HCT116 (cell line): ENCODE measurements around the gene GCK. TPM values are rescaled to one million over a fixed set of nuclear protein-coding genes. Genes with fewer than 3 reads are reported as not detected.

Experiments
- ATAC-seq: fragments of 200-7000 bp; cut with Tn5 transposase; 2 replicates; pipeline ENCODE4 v1.9.1; 2020; ENCODE audit warnings: mild to moderate bottlenecking, moderate library complexity
- BruUV-seq: library from RNA; stranded (reverse); fragments of 400-500 nt; replicated peaks from 2 replicates; lab custom pipeline; 2021; lab: Mats Ljungman, UMichigan
- CTCF ChIA-PET: fragments of 300-600 bp; sonication (Branson Sonifier 250); formaldehyde crosslinking; loops from one replicate; lab custom pipeline; 2021; ENCODE audit warnings: antibody characterized with exemption; lab: Charles Lee
- POLR2A ChIA-PET: fragments of 300-600, 350-600 bp; sonication (Branson Sonifier 250); formaldehyde crosslinking; loops from one replicate; lab custom pipeline; 2021; ENCODE audit warnings: antibody characterized with exemption; lab: Charles Lee
- RAD21 ChIA-PET, 2 experiments: fragments of 300-600 bp; sonication (Branson Sonifier 250); formaldehyde crosslinking; loops; one replicate each; lab custom pipeline; 2023; ENCODE audit warnings: low total read pairs in 2 of 2; ENCODE audit not compliant: uncharacterized antibody in 2 of 2, unreplicated experiment in 2 of 2, low non-redundant PET in 1 of 2; lab: Charles Lee
- DNase-seq: peaks from one replicate; pipeline ENCODE4 v3.0.0-alpha.2; 2010; ENCODE audit warnings: low read depth, low spot score
- H2AFZ ChIP-seq: fragments of 200-600 bp; shearing (Covaris generic), sonication (generic); 2 replicates; pipeline ENCODE4 v1.6.1; 2017; ENCODE audit warnings: low read depth, mixed run types, mixed read lengths, antibody characterized with exemption, low read length; ENCODE audit not compliant: poor library complexity, severe bottlenecking
- H3K27ac ChIP-seq: 2 replicates; pipeline ENCODE4 v1.5.1; 2012; ENCODE audit warnings: low read depth, low read length
- H3K27me3 ChIP-seq: fragments of 200-600 bp; sonication (generic); 2 replicates; pipeline ENCODE4 v1.6.1; 2016; ENCODE audit warnings: mixed run types, low read length, mixed read lengths; ENCODE audit not compliant: insufficient read depth
- H3K36me3 ChIP-seq, 2 experiments: fragments of 200-500 bp in 1 of 2; fragments of 200-600 bp in 1 of 2; sonication (Bioruptor generic) in 1 of 2; sonication (generic) in 1 of 2; 2 replicates each; pipeline versions ENCODE4 v1.5.1 to v1.6.1; 2014 to 2016; ENCODE audit warnings: low read length in 2 of 2, inconsistent platforms in 1 of 2, mixed read lengths in 1 of 2, mixed run types in 1 of 2; ENCODE audit not compliant: insufficient read depth in 2 of 2, control insufficient read depth in 1 of 2
- H3K4me1 ChIP-seq, 2 experiments: fragments of 200-600 bp in 1 of 2; sonication (generic) in 1 of 2; 2 replicates each; pipeline versions ENCODE4 v1.5.1 to v1.6.1; 2012 to 2017; ENCODE audit warnings: low read length in 2 of 2, inconsistent platforms in 1 of 2, mild to moderate bottlenecking in 1 of 2, mixed read lengths in 1 of 2, mixed run types in 1 of 2, moderate library complexity in 1 of 2; ENCODE audit not compliant: insufficient read depth in 2 of 2, control insufficient read depth in 1 of 2
- H3K4me2 ChIP-seq: fragments of 200-600 bp; sonication (generic); 2 replicates; pipeline ENCODE4 v1.6.1; 2017; ENCODE audit warnings: mixed run types, low read length, mixed read lengths
- H3K4me3 ChIP-seq, 2 experiments: fragments of 200-600 bp in 1 of 2; sonication (generic) in 1 of 2; replicated peaks in 1 of 2; 2 replicates each; pipeline ENCODE4 v1.5.1; 2011 to 2016; ENCODE audit warnings: low read length in 2 of 2, control low read depth in 1 of 2, low read depth in 1 of 2, mild to moderate bottlenecking in 1 of 2, mixed read lengths in 1 of 2, mixed run types in 1 of 2
- H3K79me2 ChIP-seq: fragments of 200-600 bp; sonication (generic); 2 replicates; pipeline ENCODE4 v1.6.1; 2017; ENCODE audit warnings: mild to moderate bottlenecking, mixed run types, low read length, moderate library complexity, mixed read lengths; ENCODE audit not compliant: insufficient read depth
- H3K9ac ChIP-seq: fragments of 200-600 bp; sonication (generic); 2 replicates; pipeline ENCODE4 v1.6.1; 2016; ENCODE audit warnings: low read length, mixed read lengths
- H3K9me2 ChIP-seq: fragments of 200-600 bp; sonication (generic), shearing (Covaris generic); 2 replicates; pipeline ENCODE4 v1.6.1; 2017; ENCODE audit warnings: mixed run types, mild to moderate bottlenecking, moderate library complexity; ENCODE audit not compliant: insufficient read depth
- H3K9me3 ChIP-seq, 2 experiments: fragments of 200-500 bp in 1 of 2; fragments of 200-600 bp in 1 of 2; sonication (Bioruptor generic) in 1 of 2; sonication (generic) in 1 of 2; 2 replicates each; pipeline ENCODE4 v1.6.1; 2014 to 2017; ENCODE audit warnings: low read length in 2 of 2, mixed read lengths in 2 of 2, inconsistent platforms in 1 of 2, low read depth in 1 of 2, mild to moderate bottlenecking in 1 of 2, mixed run types in 1 of 2, moderate library complexity in 1 of 2; ENCODE audit not compliant: control insufficient read depth in 1 of 2, insufficient read depth in 1 of 2
- H4K20me1 ChIP-seq: fragments of 200-600 bp; sonication (generic), shearing (Covaris generic); 2 replicates; pipeline ENCODE4 v1.6.1; 2017; ENCODE audit warnings: mixed run types, mild to moderate bottlenecking, moderate library complexity; ENCODE audit not compliant: insufficient read depth
- CEBPB ChIP-seq: IDR thresholded peaks from 2 replicates; pipeline ENCODE4 v1.6.1; 2012; ENCODE audit warnings: low read depth
- EGR1 ChIP-seq: IDR thresholded peaks from 2 replicates; pipeline ENCODE4 v1.6.1; 2012; ENCODE audit warnings: low read depth
- ELF1 ChIP-seq: IDR thresholded peaks from 2 replicates; pipeline ENCODE4 v1.6.1; 2012; ENCODE audit warnings: low read depth, borderline replicate concordance
- EZH2 ChIP-seq: fragments of 200-600 bp; sonication (generic); IDR thresholded peaks from 2 replicates; pipeline ENCODE4 v1.6.1; 2017; ENCODE audit warnings: antibody characterized with exemption, mixed run types
- EZH2phosphoT487 ChIP-seq: fragments of 200-600 bp; IDR thresholded peaks from 2 replicates; pipeline ENCODE4 v1.6.1; 2018; ENCODE audit warnings: antibody characterized with exemption, borderline replicate concordance
- POLR2A ChIP-seq: IDR thresholded peaks from 2 replicates; pipeline ENCODE4 v1.7.0; 2011; ENCODE audit warnings: borderline replicate concordance; ENCODE audit not compliant: insufficient read depth, insufficient read length; ENCODE audit errors: extremely low read depth
- POLR2AphosphoS5 ChIP-seq: IDR thresholded peaks from 2 replicates; pipeline ENCODE4 v1.6.1; 2011; ENCODE audit warnings: mild to moderate bottlenecking, low read depth, low read length, moderate library complexity
- RAD21 ChIP-seq: IDR thresholded peaks from 2 replicates; pipeline ENCODE4 v1.6.1; 2012; ENCODE audit warnings: low read depth, mild to moderate bottlenecking
- SIN3A ChIP-seq: IDR thresholded peaks from 2 replicates; pipeline ENCODE4 v1.6.1; 2012; ENCODE audit warnings: low read depth
- TCF7L2 ChIP-seq: IDR thresholded peaks from 2 replicates; pipeline ENCODE4 v1.7.0; 2011; ENCODE audit warnings: borderline replicate concordance, inconsistent platforms; ENCODE audit not compliant: insufficient read depth, insufficient read length; ENCODE audit errors: extremely low read depth
- ZFX ChIP-seq: fragments of 450-650 bp; IDR thresholded peaks from 2 replicates; pipeline ENCODE4 v1.6.1; 2017
- intact Hi-C: fragments of 100-400 bp; cut with micrococcal nuclease; formaldehyde crosslinking; loops from 2 replicates; pipeline ENCODE4 v1.10.0; 2022
- total RNA-seq: library from RNA; stranded (reverse); gene quantifications from one replicate; pipeline ENCODE4 v1.2.1, GENCODE V29; 2021; ENCODE audit not compliant: unreplicated experiment
- TF ChIP-seq, protein P1 (sequence below), 3 experiments: fragments of 200-600 bp in 1 of 3; sonication (generic) in 1 of 3; IDR thresholded peaks in 2 of 3; conservative IDR thresholded peaks in 1 of 3; 2 replicates each; pipeline ENCODE4 v1.5.1; 2012 to 2017; ENCODE audit warnings: low read depth in 2 of 3, low read length in 2 of 3, antibody characterized with exemption in 1 of 3, borderline replicate concordance in 1 of 3, control low read depth in 1 of 3, mild to moderate bottlenecking in 1 of 3, mixed read lengths in 1 of 3, mixed run types in 1 of 3, moderate library complexity in 1 of 3; ENCODE audit not compliant: insufficient read depth in 1 of 3
- TF ChIP-seq, protein P2 (sequence below): IDR thresholded peaks from 2 replicates; pipeline ENCODE4 v1.6.1; 2011; ENCODE audit warnings: mild to moderate bottlenecking, low read length, moderate library complexity; ENCODE audit not compliant: insufficient replicate concordance; ENCODE audit errors: extremely low read depth
- TF ChIP-seq, protein P3 (sequence below): IDR thresholded peaks from 2 replicates; pipeline ENCODE4 v1.6.1; 2012
- TF ChIP-seq, protein P4 (sequence below): IDR thresholded peaks from 2 replicates; pipeline ENCODE4 v1.6.1; 2012
- TF ChIP-seq, protein P5 (sequence below): IDR thresholded peaks from 2 replicates; pipeline ENCODE4 v1.6.1; 2012; ENCODE audit warnings: low read depth

The GCK gene
- total RNA-seq, 1 experiment from 2014 or later: 0.34 TPM

DNA sequence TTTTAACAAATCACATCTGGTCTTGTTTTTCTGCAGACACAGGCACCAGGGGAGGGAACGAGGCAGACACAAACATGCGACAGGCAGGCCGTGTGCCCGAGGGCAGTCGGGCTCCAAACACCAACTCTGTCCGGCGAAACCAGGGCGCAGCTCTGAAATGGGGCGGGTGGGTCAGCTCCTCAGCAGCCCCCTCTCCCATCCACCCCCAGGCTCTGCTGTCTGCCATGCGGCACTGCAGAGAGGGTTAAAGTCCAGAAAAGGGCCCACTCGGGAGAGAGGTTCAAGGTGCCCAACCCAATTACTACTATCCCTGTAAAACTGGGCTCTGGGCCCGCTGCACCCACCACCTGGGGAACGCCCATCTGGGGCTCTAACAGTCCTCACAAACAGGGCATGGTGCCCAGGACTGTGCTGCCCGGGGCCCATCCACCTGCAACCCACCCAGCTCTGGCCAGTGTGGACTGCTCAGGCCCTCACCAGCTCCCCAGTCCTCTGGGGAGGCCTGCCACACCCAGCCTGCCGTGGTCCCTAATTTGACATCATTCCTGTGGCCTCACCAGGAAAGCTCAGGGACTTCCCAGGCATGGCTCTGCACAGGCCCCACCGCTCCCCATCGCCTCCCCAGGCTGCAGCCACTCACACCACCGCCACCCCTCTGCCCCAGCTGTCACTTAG is 30.3 kb upstream of the GCK start:
- Histone ChIP-seq H3K27me3 (no peaks in the 10 kb centered on the region), H3K27ac (no peak overlapping the region), H3K4me3 (no peak overlapping the region), H3K79me2 (no peaks in the 10 kb centered on the region), H3K9me2 (no peaks in the 10 kb centered on the region), H3K36me3 (no peaks in the 10 kb centered on the region), H3K4me1 (no peaks in the 10 kb centered on the region), H3K9ac (no peak overlapping the region), H3K4me2 (no peak overlapping the region), H3K9me3 (no peaks in the 10 kb centered on the region), H4K20me1 (no peaks in the 10 kb centered on the region), H2AFZ (no peak overlapping the region)
- TF ChIP-seq EZH2: no peak
- TF ChIP-seq, protein P1, sequence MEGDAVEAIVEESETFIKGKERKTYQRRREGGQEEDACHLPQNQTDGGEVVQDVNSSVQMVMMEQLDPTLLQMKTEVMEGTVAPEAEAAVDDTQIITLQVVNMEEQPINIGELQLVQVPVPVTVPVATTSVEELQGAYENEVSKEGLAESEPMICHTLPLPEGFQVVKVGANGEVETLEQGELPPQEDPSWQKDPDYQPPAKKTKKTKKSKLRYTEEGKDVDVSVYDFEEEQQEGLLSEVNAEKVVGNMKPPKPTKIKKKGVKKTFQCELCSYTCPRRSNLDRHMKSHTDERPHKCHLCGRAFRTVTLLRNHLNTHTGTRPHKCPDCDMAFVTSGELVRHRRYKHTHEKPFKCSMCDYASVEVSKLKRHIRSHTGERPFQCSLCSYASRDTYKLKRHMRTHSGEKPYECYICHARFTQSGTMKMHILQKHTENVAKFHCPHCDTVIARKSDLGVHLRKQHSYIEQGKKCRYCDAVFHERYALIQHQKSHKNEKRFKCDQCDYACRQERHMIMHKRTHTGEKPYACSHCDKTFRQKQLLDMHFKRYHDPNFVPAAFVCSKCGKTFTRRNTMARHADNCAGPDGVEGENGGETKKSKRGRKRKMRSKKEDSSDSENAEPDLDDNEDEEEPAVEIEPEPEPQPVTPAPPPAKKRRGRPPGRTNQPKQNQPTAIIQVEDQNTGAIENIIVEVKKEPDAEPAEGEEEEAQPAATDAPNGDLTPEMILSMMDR (IDR thresholded peaks at IDR 0.05 in 2 of 3, conservative IDR thresholded peaks at IDR 0.05 in 1 of 3; ENCODE audit: borderline replicate concordance in 1 of 3, insufficient read depth in 1 of 3, low read depth in 2 of 3, low read length in 2 of 3): no peak
- no peak for TF ChIP-seq TCF7L2
- no peak for TF ChIP-seq POLR2A
- no peak for TF ChIP-seq CEBPB
- no peak for TF ChIP-seq POLR2AphosphoS5
- no peak for TF ChIP-seq ZFX
- TF ChIP-seq, protein P2, sequence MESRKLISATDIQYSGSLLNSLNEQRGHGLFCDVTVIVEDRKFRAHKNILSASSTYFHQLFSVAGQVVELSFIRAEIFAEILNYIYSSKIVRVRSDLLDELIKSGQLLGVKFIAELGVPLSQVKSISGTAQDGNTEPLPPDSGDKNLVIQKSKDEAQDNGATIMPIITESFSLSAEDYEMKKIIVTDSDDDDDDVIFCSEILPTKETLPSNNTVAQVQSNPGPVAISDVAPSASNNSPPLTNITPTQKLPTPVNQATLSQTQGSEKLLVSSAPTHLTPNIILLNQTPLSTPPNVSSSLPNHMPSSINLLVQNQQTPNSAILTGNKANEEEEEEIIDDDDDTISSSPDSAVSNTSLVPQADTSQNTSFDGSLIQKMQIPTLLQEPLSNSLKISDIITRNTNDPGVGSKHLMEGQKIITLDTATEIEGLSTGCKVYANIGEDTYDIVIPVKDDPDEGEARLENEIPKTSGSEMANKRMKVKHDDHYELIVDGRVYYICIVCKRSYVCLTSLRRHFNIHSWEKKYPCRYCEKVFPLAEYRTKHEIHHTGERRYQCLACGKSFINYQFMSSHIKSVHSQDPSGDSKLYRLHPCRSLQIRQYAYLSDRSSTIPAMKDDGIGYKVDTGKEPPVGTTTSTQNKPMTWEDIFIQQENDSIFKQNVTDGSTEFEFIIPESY: no peak
- no peak for TF ChIP-seq ELF1
- TF ChIP-seq, protein P3, sequence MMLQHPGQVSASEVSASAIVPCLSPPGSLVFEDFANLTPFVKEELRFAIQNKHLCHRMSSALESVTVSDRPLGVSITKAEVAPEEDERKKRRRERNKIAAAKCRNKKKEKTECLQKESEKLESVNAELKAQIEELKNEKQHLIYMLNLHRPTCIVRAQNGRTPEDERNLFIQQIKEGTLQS: no peak
- TF ChIP-seq EGR1: no peak
- TF ChIP-seq EZH2phosphoT487: no peak
- no peak for TF ChIP-seq RAD21
- TF ChIP-seq, protein P4, sequence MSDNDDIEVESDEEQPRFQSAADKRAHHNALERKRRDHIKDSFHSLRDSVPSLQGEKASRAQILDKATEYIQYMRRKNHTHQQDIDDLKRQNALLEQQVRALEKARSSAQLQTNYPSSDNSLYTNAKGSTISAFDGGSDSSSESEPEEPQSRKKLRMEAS: no peak
- no peak for TF ChIP-seq SIN3A
- TF ChIP-seq, protein P5, sequence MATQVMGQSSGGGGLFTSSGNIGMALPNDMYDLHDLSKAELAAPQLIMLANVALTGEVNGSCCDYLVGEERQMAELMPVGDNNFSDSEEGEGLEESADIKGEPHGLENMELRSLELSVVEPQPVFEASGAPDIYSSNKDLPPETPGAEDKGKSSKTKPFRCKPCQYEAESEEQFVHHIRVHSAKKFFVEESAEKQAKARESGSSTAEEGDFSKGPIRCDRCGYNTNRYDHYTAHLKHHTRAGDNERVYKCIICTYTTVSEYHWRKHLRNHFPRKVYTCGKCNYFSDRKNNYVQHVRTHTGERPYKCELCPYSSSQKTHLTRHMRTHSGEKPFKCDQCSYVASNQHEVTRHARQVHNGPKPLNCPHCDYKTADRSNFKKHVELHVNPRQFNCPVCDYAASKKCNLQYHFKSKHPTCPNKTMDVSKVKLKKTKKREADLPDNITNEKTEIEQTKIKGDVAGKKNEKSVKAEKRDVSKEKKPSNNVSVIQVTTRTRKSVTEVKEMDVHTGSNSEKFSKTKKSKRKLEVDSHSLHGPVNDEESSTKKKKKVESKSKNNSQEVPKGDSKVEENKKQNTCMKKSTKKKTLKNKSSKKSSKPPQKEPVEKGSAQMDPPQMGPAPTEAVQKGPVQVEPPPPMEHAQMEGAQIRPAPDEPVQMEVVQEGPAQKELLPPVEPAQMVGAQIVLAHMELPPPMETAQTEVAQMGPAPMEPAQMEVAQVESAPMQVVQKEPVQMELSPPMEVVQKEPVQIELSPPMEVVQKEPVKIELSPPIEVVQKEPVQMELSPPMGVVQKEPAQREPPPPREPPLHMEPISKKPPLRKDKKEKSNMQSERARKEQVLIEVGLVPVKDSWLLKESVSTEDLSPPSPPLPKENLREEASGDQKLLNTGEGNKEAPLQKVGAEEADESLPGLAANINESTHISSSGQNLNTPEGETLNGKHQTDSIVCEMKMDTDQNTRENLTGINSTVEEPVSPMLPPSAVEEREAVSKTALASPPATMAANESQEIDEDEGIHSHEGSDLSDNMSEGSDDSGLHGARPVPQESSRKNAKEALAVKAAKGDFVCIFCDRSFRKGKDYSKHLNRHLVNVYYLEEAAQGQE: no peak
- CTCF ChIA-PET: no interaction called here
- RAD21 ChIA-PET: no interaction called here
- DNase-seq (no peak), ATAC-seq (no peak)
- intact Hi-C loops: no loop called here
- no TSS peak for BruUV-seq
- POLR2A ChIA-PET: interaction anchor here (1.1 kb wide), 1 partner anchor 19 kb away, joined by 3 read pairs; the partner anchor contains the start of gene YKT6
